Activated naive CD8-positive, alpha-beta T cell treated with anti-CD3 and anti-CD28 coated beads, Interleukin-2, amount 50 U/mL, for 24 hours (primary cell): ENCODE measurements around the gene ZSCAN5A.
"Not testable (repeated sequence)": the region's sequence is repeated elsewhere in the genome, so short reads cannot be mapped to it uniquely, and the experiment has no call there.

Experiments
- ATAC-seq: fragments of 150-1000 bp; cut with Tn5 transposase; one replicate; pipeline ENCODE4 v1.10.0; 2021
- DNase-seq: peaks from one replicate; pipeline ENCODE4 v3.0.0; 2021
- H3K27ac Mint-ChIP-seq: one replicate; pipeline ENCODE4 v1.8.0; 2021; ENCODE audit warnings: mild to moderate bottlenecking, mixed read lengths
- H3K27me3 Mint-ChIP-seq: one replicate; pipeline ENCODE4 v1.8.0; 2021; ENCODE audit warnings: mixed read lengths
- H3K36me3 Mint-ChIP-seq: one replicate; pipeline ENCODE4 v1.8.0; 2021; ENCODE audit warnings: low read depth, mixed read lengths
- H3K4me1 Mint-ChIP-seq: one replicate; pipeline ENCODE4 v1.8.0; 2021; ENCODE audit warnings: mixed read lengths
- H3K4me3 Mint-ChIP-seq: one replicate; pipeline ENCODE4 v1.8.0; 2021; ENCODE audit warnings: mild to moderate bottlenecking, moderate library complexity, mixed read lengths
- H3K9me3 Mint-ChIP-seq: one replicate; pipeline ENCODE4 v1.8.0; 2021; ENCODE audit warnings: mixed read lengths

Gene ZSCAN5A

DNA sequence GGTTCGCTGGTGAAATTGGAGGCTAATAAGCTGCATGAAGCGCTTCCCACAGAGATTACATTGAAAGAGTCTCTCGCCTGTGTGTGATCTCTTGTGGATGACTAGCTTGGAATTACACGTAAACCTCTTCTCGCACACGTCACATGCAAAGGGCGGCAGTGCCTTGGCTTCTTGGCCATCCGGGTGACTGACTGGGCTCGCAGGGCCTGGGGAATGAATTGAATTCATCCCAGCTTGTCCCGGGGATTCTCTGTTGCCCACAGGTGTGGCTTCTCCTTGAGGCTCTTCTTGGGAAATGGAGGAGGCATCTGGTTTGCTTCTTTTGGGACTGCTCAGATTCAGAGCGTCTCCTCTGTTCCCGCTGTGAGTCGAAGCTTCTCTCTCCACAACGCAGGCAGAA, 92.8 kb downstream of the ZSCAN5A start:
- Mint-ChIP-seq H3K9me3 (no peaks in the 10 kb centered on the region), H3K27me3 (peaks cover 10% of the 10 kb centered on the region), H3K4me3 (no peak overlapping the region), H3K4me1 (peaks cover 2% of the 10 kb centered on the region), H3K27ac (no peak overlapping the region), H3K36me3 (peaks cover 2% of the 10 kb centered on the region)
- ATAC-seq: no peak
- DNase-seq: no peak

DNA sequence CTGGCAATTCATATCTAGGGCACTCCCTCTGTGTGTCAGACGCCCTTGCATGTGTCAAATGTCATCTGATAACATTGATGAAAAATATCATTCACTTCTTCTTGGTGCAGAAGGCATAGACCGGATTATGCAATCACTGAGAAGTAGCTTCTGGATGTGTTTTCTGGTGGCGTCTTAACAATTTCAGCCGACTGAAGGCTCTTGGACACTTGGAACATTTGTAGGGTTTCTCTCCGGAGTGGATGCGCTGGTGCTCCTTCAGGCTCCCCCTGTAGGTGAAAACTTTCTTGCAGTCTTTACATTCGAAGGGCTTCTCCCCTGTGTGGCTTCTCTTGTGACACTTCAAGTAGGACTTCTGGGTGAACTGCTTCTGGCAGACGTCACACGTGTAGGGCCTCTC, 93.2 kb downstream of the ZSCAN5A start:
- H3K4me1 Mint-ChIP-seq, ATAC-seq, H3K27ac Mint-ChIP-seq, H3K9me3 Mint-ChIP-seq, H3K36me3 Mint-ChIP-seq, DNase-seq, H3K4me3 Mint-ChIP-seq: not testable (repeated sequence)
- peaks cover 14% of the 10 kb centered on the region for H3K27me3 Mint-ChIP-seq

DNA sequence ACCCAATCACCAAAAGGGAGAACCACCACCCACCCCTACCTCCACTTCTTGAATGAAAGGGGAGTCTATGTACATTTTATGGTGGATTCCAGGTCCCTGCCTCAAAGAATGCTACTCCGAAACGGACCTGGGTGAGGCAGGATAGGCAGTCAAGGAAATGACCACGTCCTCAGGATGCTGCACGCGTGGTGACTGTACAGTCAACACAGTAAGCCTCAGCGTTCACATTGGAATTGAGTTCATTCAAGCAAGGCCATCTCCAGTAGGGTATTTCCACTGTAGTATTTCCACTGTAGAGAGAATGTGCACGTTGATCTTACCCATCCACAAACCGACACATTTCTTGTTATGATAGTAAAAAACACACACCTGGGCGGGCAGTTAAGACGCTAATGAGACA, 95.7 kb downstream of the ZSCAN5A start:
- DNase-seq (no peak), ATAC-seq (no peak)
- Mint-ChIP-seq H3K4me3 (no peak overlapping the region), H3K27ac (no peak overlapping the region), H3K27me3 (peaks cover 32% of the 10 kb centered on the region), H3K4me1 (peaks cover 2% of the 10 kb centered on the region), H3K9me3 (no peaks in the 10 kb centered on the region), H3K36me3 (peaks cover 2% of the 10 kb centered on the region)

DNA sequence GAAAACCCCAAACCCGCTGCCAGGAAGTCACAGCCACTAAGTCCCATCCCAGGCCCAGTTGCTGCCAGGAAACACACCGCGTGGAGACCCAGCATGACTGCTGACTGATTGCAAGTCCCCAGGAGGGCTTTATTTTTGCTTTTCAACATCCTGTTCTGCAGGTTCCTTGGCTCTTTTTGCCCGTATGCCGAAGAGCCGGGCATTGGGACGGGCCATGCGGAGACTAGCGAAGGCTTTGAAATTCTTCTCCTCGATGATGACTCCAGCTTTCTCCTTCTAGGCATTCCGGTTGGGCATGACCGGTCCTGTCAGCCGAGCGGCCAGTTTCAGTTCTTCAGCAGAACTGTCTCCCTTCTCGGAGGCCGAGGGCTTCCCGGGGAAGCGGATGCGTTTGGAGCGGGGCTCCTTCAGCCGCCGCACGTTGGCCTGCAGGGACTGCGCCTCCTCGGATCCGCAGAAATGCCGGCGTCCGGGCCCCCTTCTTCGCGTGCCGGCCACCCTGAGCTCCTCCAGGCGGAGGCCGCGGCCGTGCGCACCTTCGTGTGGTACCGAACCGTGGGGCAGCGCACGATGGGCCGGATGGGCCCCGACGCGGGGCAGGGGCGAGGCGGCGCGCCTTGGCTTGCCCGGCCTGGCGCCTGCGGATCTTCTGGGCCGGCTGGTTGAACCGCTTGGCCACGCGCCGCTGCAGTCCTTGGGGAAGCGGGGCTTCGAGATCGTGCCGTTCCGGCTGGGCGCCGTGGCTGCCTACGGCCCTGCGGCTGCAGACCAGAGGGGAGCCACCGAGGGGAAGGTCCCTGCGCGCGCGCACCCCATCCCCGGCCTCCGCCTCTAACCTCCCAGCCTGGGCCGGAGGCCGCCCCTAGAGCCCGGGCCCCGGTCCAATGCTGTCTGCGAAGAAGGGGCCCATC, 97.3 kb downstream of the ZSCAN5A start:
- no peak overlapping the region for H3K4me3 Mint-ChIP-seq
- H3K27ac Mint-ChIP-seq: no peak overlapping the region
- H3K27me3 Mint-ChIP-seq: peaks cover 32% of the 10 kb centered on the region
- peaks cover 2% of the 10 kb centered on the region for H3K4me1 Mint-ChIP-seq
- H3K9me3 Mint-ChIP-seq: no peaks in the 10 kb centered on the region
- DNase-seq: no peak
- peaks cover 2% of the 10 kb centered on the region for H3K36me3 Mint-ChIP-seq
- ATAC-seq: no peak

DNA sequence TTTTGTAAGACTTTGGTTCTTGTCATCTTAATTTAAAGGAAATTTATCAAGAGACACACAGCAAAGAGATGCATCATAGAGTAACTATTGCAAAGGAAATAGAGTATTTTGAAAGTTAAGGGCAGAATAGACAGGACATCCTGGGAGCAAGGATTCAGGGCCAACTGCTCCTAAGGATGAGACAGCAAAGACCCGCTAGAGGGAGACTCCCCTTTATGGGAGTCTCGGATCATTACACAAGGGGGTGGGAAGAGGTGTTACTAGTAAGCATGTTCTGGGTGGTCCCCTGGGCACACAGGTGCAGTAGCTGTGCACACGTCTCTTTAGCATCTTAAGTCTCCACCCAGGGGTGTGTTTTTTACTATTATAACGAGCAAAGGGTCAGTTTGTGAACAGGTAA, 102.9 kb downstream of the ZSCAN5A start:
- H3K27ac Mint-ChIP-seq: no peak overlapping the region
- H3K27me3 Mint-ChIP-seq: peaks cover 25% of the 10 kb centered on the region
- DNase-seq: no peak
- no peak overlapping the region for H3K4me3 Mint-ChIP-seq
- H3K4me1 Mint-ChIP-seq: no peaks in the 10 kb centered on the region
- ATAC-seq: no peak
- no peaks in the 10 kb centered on the region for H3K9me3 Mint-ChIP-seq
- H3K36me3 Mint-ChIP-seq: no peaks in the 10 kb centered on the region

DNA sequence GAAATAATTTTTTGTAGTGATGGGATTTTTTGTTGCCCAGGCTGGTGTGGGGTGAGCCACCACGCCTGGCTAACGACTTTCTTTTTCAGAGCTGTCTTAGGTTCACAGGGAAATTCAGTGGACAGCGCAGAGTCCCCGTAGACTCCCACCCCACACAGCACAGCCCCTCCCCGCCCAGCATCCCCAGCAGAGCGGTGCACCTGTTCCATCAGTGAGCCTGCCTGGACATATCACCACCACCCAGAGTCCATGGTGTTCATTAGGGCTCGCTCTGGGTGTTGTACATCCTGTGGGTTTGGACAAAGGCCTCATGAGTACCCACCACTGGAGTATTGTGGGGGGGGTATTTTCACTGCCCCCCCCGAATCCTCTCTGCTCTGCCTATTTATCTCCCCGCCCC, 104.6 kb downstream of the ZSCAN5A start:
- H3K9me3 Mint-ChIP-seq, H3K36me3 Mint-ChIP-seq, ATAC-seq, H3K4me1 Mint-ChIP-seq, H3K4me3 Mint-ChIP-seq, DNase-seq, H3K27ac Mint-ChIP-seq: not testable (repeated sequence)
- peaks cover 12% of the 10 kb centered on the region for H3K27me3 Mint-ChIP-seq

DNA sequence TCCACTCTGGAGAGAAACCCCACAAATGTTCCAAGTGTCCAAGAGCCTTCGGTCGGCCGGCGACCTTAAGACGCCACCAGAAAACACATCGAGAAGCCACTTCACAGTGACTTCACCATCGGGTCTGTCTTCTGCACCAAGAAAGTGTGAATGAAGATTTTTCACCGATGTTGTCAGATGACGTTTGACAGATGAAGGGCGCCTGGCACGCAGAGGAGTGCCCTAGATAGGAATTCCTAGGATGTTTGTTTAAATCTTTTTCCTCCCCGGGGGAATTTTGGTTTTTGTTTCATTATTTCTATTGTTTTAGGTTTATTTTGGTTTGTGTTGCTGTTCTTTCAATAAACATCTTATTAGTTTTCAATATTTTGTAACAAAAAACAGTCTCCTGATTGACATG, 105.5 kb downstream of the ZSCAN5A start:
- Mint-ChIP-seq H3K27ac (no peak overlapping the region), H3K4me3 (no peak overlapping the region), H3K4me1 (no peaks in the 10 kb centered on the region), H3K27me3 (peaks cover 6% of the 10 kb centered on the region), H3K9me3 (no peaks in the 10 kb centered on the region), H3K36me3 (no peaks in the 10 kb centered on the region)
- no peak for ATAC-seq
- no peak for DNase-seq

DNA sequence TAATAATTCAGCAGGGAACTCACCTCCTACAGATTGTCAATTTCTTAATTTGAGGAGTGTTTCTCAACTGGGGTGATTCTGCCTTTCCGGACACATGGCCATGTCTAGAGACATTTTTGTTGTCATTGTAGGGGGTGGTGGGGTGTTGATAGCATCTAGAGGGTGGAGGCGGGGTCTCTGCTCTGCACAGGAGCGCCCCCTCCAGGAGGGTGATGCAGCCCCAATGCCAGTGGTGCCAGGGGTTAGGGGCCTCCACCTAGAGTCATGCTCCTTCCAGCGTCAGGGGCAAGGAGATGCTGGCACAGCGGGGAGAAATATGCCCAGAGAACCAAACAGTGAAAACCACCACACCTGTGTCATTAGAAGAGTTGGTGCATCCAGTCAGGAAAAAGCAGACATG, 107.1 kb downstream of the ZSCAN5A start:
- H3K27ac Mint-ChIP-seq, H3K9me3 Mint-ChIP-seq, H3K36me3 Mint-ChIP-seq, H3K4me3 Mint-ChIP-seq, ATAC-seq, DNase-seq, H3K27me3 Mint-ChIP-seq, H3K4me1 Mint-ChIP-seq: not testable (repeated sequence)

DNA sequence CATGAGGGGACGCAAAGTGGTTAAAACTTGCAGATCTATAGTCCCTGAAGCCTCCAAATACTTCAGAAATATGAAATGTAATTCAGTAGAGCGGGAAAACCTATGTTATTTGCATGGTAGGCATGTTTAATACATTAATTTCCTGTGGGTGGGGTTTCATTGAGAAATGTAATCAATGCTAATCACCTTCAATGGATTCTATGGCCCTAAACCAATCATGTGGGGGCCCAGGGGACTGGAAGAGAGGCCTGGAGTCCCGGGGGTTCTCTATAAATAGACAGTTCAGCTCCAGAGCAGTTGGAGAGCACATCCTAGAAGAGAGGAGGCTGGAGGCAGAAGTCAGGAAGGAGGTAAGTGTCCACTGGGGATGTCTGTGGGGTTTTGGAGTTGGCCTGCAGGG, 112.7 kb downstream of the ZSCAN5A start, which contains the start of gene ZSCAN5C:
Gene ZSCAN5C (plus strand): TSS at position 301 of the 400 bp plus-strand sequence. CDS start 3,641 bp downstream, outside the sequence.
- DNase-seq: no peak
- no peak for ATAC-seq
- peaks cover 8% of the 10 kb centered on the region for H3K27me3 Mint-ChIP-seq
- H3K4me3 Mint-ChIP-seq: no peak within 1 kb of the TSS
- H3K9me3 Mint-ChIP-seq: no peaks in the 10 kb centered on the region
- no peak within 1 kb of the TSS for H3K27ac Mint-ChIP-seq
- no peaks in the 10 kb centered on the region for H3K4me1 Mint-ChIP-seq
- H3K36me3 Mint-ChIP-seq: no peaks in the 10 kb centered on the region

DNA sequence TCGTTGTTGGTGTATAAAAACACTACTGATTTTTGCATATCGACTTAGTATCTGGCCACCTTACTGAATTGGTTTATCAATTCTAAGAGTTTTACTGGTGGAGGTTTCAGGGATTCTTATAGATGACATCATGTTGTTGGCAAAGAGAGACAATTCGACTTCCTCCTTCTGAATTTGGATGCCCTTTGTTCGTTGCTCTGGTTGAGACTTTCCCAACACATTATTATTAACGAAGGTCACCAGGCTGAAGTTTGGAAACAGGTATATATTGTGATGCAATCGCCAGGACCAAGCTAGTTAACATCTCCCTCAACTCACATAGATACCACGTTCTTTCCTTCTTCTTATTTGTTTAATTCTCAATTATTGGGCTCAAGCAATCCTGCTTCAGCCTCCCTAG, 115.0 kb downstream of the ZSCAN5A start:
- Mint-ChIP-seq H3K4me1 (no peaks in the 10 kb centered on the region), H3K27me3 (peaks cover 8% of the 10 kb centered on the region), H3K36me3 (no peaks in the 10 kb centered on the region), H3K9me3 (no peaks in the 10 kb centered on the region), H3K27ac (no peak overlapping the region), H3K4me3 (no peak overlapping the region)
- ATAC-seq (no peak), DNase-seq (no peak)

DNA sequence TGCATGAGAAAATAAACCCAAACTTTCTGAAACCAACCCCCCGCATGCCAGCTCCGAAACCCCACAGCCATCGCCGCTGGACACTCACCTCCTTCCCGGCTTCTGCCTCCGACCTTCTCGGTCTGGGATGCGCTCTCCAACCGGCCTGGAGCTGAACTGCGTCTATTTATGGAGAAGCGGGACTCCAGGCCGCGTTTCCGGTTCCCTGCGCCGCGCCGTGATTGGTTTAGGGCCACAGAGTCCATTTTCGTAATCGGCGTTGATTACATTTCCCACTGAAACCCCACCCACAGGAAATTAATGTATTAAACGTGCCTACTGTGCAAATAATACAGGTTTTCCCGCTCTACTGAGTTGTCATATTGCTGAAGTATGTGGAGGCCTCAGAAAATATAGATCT, 117.0 kb downstream of the ZSCAN5A start, which contains the start of gene ZSCAN5B:
Gene ZSCAN5B (minus strand): TSS at position 138 of the 400 bp plus-strand sequence. CDS start 4,731 bp downstream, outside the sequence.
- H3K9me3 Mint-ChIP-seq, ATAC-seq, H3K27ac Mint-ChIP-seq, H3K36me3 Mint-ChIP-seq, DNase-seq, H3K4me3 Mint-ChIP-seq, H3K4me1 Mint-ChIP-seq, H3K27me3 Mint-ChIP-seq: not testable (repeated sequence)

DNA sequence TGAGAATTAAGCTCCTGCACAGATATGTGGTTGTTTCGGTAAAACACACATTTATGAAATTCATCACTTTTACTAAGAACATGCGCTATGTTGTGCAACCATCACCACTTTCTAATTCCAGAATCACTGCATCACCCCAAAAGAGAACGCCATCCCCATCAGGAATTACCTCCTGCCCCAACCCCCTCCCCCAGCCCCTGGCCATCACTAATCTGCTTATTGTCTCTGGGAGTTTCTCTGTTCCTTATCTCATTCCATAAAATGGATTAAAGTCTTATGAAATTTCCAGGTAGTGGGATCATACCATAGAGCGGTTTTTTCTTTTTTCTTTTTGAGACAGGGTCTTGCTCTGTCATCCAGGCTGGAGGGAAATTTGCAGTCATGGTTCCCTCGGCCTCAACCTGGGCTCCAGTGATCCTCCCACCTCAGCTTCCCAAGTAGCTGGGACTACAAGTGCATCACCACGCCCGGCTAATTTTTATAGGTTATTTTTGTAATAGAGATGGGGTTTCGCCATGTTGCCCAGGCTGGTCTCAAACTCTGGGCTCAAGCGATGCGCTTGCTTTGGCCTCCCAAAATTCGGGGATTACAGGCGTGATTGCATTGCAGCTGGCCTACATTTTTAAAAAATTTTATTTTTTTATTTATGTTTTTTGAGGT, 120.5 kb downstream of the ZSCAN5A start:
- H3K4me1 Mint-ChIP-seq: no peaks in the 10 kb centered on the region
- no peak overlapping the region for H3K4me3 Mint-ChIP-seq
- H3K36me3 Mint-ChIP-seq: no peaks in the 10 kb centered on the region
- H3K9me3 Mint-ChIP-seq: no peaks in the 10 kb centered on the region
- DNase-seq: no peak
- no peaks in the 10 kb centered on the region for H3K27me3 Mint-ChIP-seq
- no peak overlapping the region for H3K27ac Mint-ChIP-seq
- ATAC-seq: no peak

DNA sequence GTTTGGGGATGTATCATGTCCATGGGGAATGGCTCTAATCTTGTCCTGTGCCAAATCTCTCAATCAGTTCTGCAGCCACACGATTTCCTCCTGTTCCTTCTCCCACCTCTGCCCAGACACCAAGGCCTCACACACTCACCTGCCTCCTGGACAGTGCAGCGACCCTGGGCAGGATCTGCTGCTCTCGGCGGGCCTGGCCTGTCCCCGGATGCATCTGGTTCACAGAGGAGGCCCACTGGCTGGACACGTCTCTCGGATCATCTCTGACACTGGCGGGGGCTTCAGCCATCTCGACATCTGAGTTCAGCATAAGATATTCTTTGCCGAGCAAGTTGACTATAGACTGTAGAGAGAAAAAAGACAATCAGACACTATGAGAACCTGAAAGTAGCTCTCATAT, 122.9 kb downstream of the ZSCAN5A start:
- no peak overlapping the region for H3K4me3 Mint-ChIP-seq
- no peak overlapping the region for H3K27ac Mint-ChIP-seq
- H3K9me3 Mint-ChIP-seq: no peaks in the 10 kb centered on the region
- peaks cover 4% of the 10 kb centered on the region for H3K27me3 Mint-ChIP-seq
- ATAC-seq (no peak), DNase-seq (no peak)
- no peaks in the 10 kb centered on the region for H3K36me3 Mint-ChIP-seq
- H3K4me1 Mint-ChIP-seq: no peaks in the 10 kb centered on the region

DNA sequence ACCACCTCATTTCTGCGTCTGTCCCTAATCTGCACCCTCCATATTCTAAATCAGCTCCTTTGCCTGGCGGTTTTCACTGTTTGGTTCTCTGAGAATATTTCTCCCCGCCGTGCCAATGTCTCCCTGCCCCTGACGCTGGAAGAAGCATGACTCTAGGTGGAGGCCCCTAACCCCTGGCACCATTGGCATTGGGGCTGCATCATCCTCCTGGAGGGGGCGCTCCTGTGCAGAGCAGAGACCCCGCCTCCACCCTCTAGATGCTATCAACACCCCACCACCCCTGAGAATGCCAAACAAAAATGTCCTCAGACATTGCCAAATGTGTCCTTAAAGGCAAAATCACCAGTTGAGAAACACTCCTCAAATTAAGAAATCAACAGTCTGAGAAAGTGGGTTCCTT, 123.5 kb downstream of the ZSCAN5A start:
- DNase-seq: no peak
- ATAC-seq: no peak
- no peak overlapping the region for H3K27ac Mint-ChIP-seq
- no peaks in the 10 kb centered on the region for H3K9me3 Mint-ChIP-seq
- peaks cover 4% of the 10 kb centered on the region for H3K27me3 Mint-ChIP-seq
- no peaks in the 10 kb centered on the region for H3K36me3 Mint-ChIP-seq
- H3K4me3 Mint-ChIP-seq: no peak overlapping the region
- H3K4me1 Mint-ChIP-seq: no peaks in the 10 kb centered on the region

DNA sequence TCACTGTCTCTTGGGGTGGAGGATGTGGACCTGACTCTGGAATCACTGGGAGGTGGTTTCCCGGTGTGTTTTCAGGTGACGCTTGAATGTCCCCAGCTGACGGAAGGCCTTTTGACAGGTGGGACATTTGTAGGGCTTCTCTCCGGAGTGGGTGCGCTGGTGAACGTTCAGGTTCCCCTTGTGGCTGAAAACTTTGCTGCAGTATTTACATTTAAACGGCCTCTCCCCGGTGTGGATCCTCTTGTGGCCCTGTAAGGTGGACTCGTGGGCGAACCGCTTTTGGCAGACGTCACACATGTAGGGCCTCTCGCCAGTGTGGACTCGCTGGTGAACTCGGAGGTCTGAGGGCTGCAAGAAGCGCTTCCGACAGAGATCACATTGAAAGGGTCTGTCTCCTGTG, 124.9 kb downstream of the ZSCAN5A start:
- no peak for ATAC-seq
- Mint-ChIP-seq H3K27me3 (peaks cover 11% of the 10 kb centered on the region), H3K36me3 (no peaks in the 10 kb centered on the region), H3K4me1 (no peaks in the 10 kb centered on the region), H3K4me3 (no peak overlapping the region), H3K27ac (no peak overlapping the region), H3K9me3 (no peaks in the 10 kb centered on the region)
- no peak for DNase-seq
